Camera-type eye (tissue), 1 donor: Measurements from ENCODE around the gene OR51D1. TPM values are rescaled to one million over a fixed set of nuclear protein-coding genes. Genes with fewer than 3 reads are reported as not detected.

ENCODE experiments used
- total RNA-seq: library from RNA; depleted of rRNA; stranded (reverse); fragments of >200 nt; gene quantifications from one replicate; pipeline ENCODE4 v1.2.3, GENCODE V29; 2014

Gene OR51D1, protein sequence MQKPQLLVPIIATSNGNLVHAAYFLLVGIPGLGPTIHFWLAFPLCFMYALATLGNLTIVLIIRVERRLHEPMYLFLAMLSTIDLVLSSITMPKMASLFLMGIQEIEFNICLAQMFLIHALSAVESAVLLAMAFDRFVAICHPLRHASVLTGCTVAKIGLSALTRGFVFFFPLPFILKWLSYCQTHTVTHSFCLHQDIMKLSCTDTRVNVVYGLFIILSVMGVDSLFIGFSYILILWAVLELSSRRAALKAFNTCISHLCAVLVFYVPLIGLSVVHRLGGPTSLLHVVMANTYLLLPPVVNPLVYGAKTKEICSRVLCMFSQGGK
- not detected for total RNA-seq

DNA sequence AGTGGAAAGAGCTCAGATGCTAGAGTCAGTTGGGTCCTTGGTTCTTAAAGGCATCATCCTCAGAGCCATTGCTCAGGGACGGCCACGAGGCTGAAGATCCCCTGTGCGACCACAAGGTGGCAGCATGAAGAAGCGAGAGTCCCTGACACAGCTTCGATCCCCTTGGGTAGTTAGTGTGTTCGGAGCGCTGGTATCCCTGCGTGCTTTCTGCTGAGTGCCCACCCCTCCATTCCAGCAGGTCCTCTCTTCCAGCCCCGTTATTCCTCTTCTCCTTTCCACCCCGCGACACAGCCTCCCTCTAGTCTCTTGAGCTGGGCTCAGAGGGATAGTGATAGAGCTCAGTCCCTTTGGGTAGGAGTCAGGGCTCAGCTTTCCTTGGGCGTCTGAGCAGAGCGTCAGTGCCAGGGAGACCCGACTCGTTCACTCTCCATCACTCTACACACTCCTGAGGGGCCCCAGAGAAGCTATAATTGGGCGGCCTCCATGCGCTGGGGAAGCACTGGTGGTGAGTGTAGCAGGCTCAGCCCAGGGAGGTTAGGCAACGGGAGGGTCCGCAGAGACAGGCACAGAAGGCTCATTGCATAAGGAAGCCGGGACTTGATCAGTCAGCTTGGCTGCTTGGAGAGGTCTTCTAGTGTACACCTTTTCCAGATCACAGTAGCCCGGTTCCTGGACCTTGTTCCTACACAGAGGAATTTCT lies at the start of gene OR51D1:
OR51D1 (plus strand) TSS at position 516 of the 700 bp plus-strand sequence. CDS start 2,314 bp downstream, outside the sequence.

DNA sequence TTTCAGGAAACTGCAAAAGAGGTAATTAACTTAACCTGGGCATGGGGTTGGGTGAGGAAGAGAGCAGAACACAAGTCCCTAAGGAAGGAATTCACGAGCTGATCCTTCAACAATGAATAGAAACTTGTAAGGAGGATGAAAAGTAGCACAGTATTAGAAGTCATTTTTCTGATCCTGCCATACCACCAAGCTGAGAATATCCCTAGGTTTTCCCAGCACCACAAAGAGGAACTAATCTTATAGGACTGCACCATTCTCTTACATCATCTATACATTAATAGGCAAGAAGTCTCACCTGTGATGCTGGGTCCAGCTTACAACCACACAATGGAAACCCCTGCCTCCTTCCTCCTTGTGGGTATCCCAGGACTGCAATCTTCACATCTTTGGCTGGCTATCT lies 43.5 kb upstream of the OR51D1 start, which contains the start of gene OR52I1:
OR52I1 (plus strand) TSS at position 301 of the 400 bp plus-strand sequence; CDS start at position 301, 0 bp downstream.

DNA sequence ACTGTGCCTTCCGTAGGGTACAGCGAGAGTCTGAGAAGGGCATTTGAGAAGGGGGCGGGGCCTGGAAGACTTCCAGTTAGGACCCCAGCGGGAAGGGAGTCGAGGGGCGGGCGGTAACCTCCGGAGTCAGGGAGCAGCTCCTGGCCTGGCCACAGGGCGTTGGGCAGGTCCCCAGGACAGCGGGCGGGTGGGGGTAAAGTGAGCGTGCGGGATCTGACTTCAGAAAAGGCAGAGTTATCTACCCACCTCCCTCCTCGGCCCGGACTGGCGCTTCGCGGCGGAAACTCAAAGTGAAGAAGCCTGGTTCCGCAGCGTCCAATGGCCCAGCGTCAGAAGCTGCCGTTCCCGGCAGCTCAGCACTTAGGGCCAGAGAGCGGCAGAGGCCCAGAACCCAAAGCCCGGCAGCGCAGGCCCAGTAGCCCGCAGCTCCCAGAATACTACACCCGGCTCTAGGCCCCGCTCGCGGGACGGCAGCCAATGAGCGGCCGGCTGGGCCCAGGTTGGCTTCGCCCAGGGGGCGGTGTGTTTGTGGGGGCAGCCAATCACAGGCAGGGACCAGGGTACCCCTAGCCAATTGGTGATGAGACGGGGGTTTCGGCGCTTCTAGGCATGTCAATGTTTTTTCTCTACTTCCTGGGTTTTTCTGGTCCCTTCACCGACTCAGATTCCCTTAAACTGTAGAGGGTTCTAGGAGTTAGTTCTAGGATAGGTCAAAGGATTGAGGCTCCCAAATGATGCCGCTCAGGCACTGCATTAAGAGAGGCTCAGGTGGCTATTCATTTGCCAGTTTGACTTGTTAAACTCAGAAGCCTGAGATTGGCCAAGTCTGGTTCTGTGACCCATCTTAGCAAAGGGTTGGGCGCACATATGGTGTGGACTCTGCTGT lies 29.3 kb upstream of the OR51D1 start, which contains the start of gene TRIM68:
TRIM68 (minus strand) TSS at position 451 of the 886 bp plus-strand sequence. CDS start 2,727 bp downstream, outside the sequence.

DNA sequence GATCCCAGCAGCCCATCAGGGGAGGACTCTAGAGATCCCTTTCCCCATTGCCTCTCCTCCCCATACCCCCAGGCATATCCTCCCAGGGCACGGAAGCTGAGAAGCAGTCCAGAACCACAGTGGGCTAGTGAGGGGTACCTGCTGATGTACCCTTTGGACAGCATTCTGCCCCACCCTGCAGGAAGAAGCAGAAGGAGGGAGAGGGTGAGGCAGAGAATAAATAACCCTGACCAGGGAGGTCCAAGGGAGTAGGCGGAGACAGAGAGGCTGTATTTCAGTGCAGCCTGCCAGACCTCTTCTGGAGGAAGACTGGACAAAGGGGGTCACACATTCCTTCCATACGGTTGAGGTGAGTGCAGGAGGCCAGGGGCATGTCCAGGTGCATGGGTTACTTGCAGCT lies 6.4 kb downstream of the OR51D1 start, which contains the start of gene OR51E1:
OR51E1 (plus strand) TSS at position 301 of the 400 bp plus-strand sequence. CDS start 8,545 bp downstream, outside the sequence.

Other genes starting within 250 kb of the OR51D1 start
- gene TRIM21, start 243.8 kb upstream of the OR51D1 start, total RNA-seq = 7.3 TPM
- not detected for gene OR52K2, start 188.2 kb upstream of the OR51D1 start, total RNA-seq
- not detected for gene OR52K1, start 154.8 kb upstream of the OR51D1 start, total RNA-seq
- not detected for gene OR52M1, start 92.3 kb upstream of the OR51D1 start, total RNA-seq
- not detected for gene OR52I2, start 55.7 kb upstream of the OR51D1 start, total RNA-seq
- gene OR52I1, start 43.4 kb upstream of the OR51D1 start, total RNA-seq = not detected
- gene TRIM68, start 29.2 kb upstream of the OR51D1 start, total RNA-seq = 17.3 TPM
- gene OR51E1, start 6.5 kb downstream of the OR51D1 start, total RNA-seq = 1.2 TPM
- 2.1 TPM for gene OR51E2, start 60.4 kb downstream of the OR51D1 start, total RNA-seq
- gene MMP26, start 67.3 kb downstream of the OR51D1 start, total RNA-seq = not detected
- not detected for gene OR51F1, start 132.5 kb downstream of the OR51D1 start, total RNA-seq
- not detected for gene OR52R1, start 166.9 kb downstream of the OR51D1 start, total RNA-seq
- gene OR51F2, start 183.8 kb downstream of the OR51D1 start, total RNA-seq = not detected
- gene OR51S1, start 211.7 kb downstream of the OR51D1 start, total RNA-seq = not detected
- gene OR51T1, start 244.4 kb downstream of the OR51D1 start, total RNA-seq = not detected